WTC11 (cell line): ENCODE results near the gene MKNK2.

Source experiments
- CREB1 ChIP-seq: sonication (generic); formaldehyde crosslinking; IDR thresholded peaks from 2 replicates; pipeline ENCODE4 v1.8.0; 2023; ENCODE audit warnings: mild to moderate bottlenecking, missing genetic modification reagents
- CREM ChIP-seq: sonication (generic); formaldehyde crosslinking; IDR thresholded peaks from 2 replicates; pipeline ENCODE4 v1.8.1; 2022; ENCODE audit warnings: mild to moderate bottlenecking, missing genetic modification reagents, moderate library complexity
- CTCF ChIP-seq: fragments of 200-600 bp; IDR thresholded peaks from 2 replicates; pipeline ENCODE4 v1.8.0; 2022; ENCODE audit warnings: antibody characterized with exemption
- E2F4 ChIP-seq: sonication (generic); formaldehyde crosslinking; IDR thresholded peaks from 2 replicates; pipeline ENCODE4 v1.8.1; 2022; ENCODE audit warnings: low read depth, mild to moderate bottlenecking, moderate library complexity, missing genetic modification reagents, borderline replicate concordance
- JUN ChIP-seq: sonication (generic); formaldehyde crosslinking; IDR thresholded peaks from 2 replicates; pipeline ENCODE4 v1.8.0; 2023; ENCODE audit warnings: mild to moderate bottlenecking, missing genetic modification reagents
- MYBL2 ChIP-seq: sonication (generic); formaldehyde crosslinking; IDR thresholded peaks from 2 replicates; pipeline ENCODE4 v1.8.1; 2023; ENCODE audit warnings: mild to moderate bottlenecking, moderate library complexity, missing genetic modification reagents
- NFYB ChIP-seq: sonication (generic); formaldehyde crosslinking; conservative IDR thresholded peaks from 2 replicates; pipeline ENCODE4 v1.8.0; 2022; ENCODE audit warnings: low read depth, missing genetic modification reagents
- NR2C2 ChIP-seq: sonication (generic); formaldehyde crosslinking; IDR thresholded peaks from 2 replicates; pipeline ENCODE4 v1.8.0; 2022; ENCODE audit warnings: mild to moderate bottlenecking, missing genetic modification reagents
- ZNF138 ChIP-seq: sonication (generic); formaldehyde crosslinking; conservative IDR thresholded peaks from 2 replicates; pipeline ENCODE4 v1.8.1; 2022; ENCODE audit warnings: mild to moderate bottlenecking, moderate library complexity, missing genetic modification reagents

GRCh38 chr19:1992759-1993260 lies 58.2 kb downstream of the MKNK2 start:
- TF ChIP-seq CTCF: no peak
- TF ChIP-seq MYBL2: no peak
- no peak for TF ChIP-seq CREB1 (CRISPR knock-in tag)
- no peak for TF ChIP-seq ZNF138 (CRISPR knock-in tag)
- no peak for TF ChIP-seq NFYB (CRISPR knock-in tag)
- no peak for TF ChIP-seq E2F4
- TF ChIP-seq CREM (CRISPR knock-in tag): no peak
- no peak for TF ChIP-seq JUN
- TF ChIP-seq NR2C2: no peak
